Skin epidermis (tissue), 12 donors: Measurements from ENCODE around the gene CYP2A7.
A peak's percentile ranks its signal among the peaks of the same experiment; 100 is the strongest.
"Not testable (repeated sequence)": the region's sequence is repeated elsewhere in the genome, so short reads cannot be mapped to it uniquely, and the experiment has no call there.

Experiments
- H3K27ac ChIP-seq, 21 experiments: fragments of 200-600 bp; sonication (generic) in 11 of 21; one replicate each; pipeline ENCODE4 v1.5.0; 2020; ENCODE audit warnings: mild to moderate bottlenecking in 3 of 21, inconsistent platforms in 2 of 21, moderate library complexity in 2 of 21
- H3K4me3 ChIP-seq, 7 experiments: fragments of 200-600 bp; sonication (generic) in 2 of 7; one replicate each; pipeline ENCODE4 v1.5.0; 2020; ENCODE audit warnings: inconsistent platforms in 2 of 7, mild to moderate bottlenecking in 2 of 7, moderate library complexity in 1 of 7

CYP2A7 gene, protein sequence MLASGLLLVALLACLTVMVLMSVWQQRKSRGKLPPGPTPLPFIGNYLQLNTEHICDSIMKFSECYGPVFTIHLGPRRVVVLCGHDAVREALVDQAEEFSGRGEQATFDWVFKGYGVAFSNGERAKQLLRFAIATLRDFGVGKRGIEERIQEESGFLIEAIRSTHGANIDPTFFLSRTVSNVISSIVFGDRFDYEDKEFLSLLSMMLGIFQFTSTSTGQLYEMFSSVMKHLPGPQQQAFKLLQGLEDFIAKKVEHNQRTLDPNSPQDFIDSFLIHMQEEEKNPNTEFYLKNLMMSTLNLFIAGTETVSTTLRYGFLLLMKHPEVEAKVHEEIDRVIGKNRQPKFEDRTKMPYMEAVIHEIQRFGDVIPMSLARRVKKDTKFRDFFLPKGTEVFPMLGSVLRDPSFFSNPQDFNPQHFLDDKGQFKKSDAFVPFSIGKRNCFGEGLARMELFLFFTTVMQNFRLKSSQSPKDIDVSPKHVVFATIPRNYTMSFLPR

DNA sequence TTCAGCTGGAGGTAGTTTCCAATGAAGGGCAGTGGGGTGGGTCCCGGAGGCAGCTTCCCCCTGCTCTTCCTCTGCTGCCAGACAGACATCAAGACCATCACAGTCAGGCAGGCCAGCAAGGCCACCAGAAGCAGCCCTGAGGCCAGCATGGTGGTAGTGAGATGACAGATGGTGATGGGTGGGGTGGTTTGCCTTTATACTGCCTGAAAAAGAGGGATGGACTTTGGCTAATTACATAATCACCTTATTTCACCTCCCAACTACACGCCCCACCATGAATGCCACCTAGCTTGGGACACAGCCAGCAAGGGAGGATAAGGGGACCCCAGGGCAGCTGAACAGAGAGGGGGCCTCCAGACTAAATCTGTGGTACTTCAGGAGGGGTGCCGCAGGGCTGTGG, at the start of gene CYP2A7:
CYP2A7 (minus strand) TSS at position 170 of the 400 bp plus-strand sequence; CDS start at position 149, 21 bp downstream.
- not testable (repeated sequence) for H3K4me3 ChIP-seq, H3K27ac ChIP-seq

DNA sequence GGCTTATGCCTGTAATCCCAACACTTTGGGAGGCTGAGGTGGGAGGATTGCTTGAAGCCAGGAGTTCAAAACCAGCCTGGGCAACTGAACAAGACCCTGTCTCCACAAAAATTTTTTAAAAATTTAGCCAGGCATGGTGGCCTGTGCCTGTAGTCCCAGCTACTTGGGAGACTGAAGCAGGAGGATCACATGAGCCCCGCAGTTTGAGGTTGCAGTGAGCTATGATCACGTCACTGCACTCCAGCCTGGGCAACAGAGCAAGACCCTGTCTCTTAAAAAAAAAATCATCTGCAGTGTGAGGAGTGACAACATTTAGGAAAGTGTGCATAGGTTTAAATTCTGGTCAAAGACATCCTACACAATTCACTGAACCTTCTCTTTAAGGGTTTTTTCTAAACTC, 48.8 kb upstream of the CYP2A7 start:
- not testable (repeated sequence) for H3K4me3 ChIP-seq, H3K27ac ChIP-seq

DNA sequence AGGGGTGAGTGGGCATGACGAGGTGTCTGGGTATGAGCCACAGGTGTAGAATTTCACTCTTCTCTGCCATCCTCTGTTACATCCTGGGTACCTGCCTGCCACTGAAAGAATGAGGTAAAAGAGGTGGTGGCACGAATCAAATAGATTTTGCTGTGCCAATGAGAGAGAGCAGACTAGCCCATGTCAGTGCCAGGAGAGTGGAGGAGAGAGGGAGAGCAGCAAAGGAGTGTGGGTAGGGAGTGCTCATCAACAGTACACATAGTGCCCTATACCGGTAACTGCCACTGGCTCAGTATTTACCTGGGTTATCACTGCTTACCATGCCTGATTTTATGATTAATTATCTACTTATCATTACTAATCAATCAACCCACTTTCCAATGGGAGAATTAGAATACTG, 47.9 kb upstream of the CYP2A7 start:
- not testable (repeated sequence) for H3K27ac ChIP-seq

DNA sequence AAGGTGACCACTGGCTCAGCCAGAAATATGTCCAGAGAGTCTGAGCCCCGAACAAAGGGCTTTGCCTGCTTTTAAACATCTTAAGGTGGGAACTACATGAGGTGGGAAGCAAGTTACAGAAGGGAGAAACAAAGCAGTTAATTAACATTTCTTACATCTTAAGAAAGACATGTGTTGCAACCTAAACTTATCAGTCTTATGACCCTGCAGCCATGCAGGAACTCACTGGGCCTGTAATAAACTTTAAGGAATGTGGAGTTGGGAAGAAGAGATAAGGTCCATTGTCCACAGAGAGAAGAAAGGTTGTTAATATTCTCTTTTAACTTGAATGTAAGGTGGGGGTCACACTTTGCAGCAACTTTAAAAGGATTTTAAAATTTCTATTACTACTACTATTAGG, 46.8 kb upstream of the CYP2A7 start:
- Histone ChIP-seq H3K4me3 (no peak overlapping the region), H3K27ac (no peak overlapping the region)

More for the DNA sequence above, 47.9 kb upstream of the CYP2A7 start:
- H3K4me3 ChIP-seq = not testable (repeated sequence)

DNA sequence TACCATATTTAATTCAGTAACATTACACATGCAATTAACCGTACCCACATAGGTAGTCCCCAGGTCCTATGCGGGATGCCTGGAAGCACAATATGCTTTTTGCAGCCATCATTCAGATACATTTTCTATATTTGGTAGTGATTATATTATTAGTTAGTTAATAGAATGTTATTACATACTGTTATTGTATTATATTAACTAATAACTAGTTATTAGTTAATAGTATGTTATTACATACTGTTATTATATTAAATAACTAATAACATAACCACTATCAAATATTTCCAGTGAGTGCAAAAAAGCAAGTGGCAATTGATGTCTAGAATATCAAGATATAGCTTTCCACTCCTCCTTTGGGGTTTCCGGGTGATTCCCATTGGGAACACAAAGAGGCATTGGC, 45.5 kb upstream of the CYP2A7 start:
- H3K27ac ChIP-seq = no peak overlapping the region
- no peak overlapping the region for H3K4me3 ChIP-seq

DNA sequence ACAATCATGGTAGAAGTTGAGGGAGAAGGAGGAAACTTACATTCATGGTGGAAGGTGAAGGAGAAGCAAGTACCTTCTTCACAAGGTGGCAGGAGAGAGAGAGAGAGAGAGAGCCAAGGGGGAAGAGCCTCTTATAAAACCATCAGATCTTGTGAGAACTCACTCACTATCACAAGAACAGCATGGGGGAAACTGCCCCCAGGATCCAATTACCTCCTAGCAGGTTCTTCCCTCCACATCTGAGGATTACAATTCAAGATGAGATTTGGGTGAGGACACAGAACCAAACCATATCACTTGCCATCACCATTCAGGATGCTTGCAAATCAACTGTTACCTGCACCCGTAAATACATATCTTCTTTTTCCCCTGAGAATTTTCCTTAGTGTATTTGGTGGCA, 44.2 kb upstream of the CYP2A7 start:
- H3K27ac ChIP-seq, H3K4me3 ChIP-seq: not testable (repeated sequence)

DNA sequence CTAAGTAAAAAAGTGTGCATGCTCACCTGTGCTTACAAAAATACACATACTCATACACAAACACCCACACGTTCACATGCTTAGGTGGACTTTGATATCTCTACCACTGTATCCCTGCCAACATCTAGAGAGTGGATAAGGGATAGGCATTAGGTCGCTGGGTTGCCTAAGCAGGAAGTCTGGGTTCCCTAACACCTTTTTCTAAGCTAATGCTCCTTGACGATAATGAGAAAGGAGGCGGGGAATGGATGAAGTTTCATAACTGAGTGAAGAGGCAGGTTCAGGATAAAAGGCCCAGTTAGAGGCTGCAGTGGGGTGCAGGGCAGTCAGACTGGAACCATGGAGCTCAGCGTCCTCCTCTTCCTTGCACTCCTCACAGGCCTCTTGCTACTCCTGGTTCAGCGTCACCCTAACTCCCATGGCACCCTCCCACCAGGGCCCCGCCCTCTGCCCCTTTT, 41.9 kb upstream of the CYP2A7 start:
- H3K27ac ChIP-seq = no peak overlapping the region
- H3K4me3 ChIP-seq = no peak overlapping the region

DNA sequence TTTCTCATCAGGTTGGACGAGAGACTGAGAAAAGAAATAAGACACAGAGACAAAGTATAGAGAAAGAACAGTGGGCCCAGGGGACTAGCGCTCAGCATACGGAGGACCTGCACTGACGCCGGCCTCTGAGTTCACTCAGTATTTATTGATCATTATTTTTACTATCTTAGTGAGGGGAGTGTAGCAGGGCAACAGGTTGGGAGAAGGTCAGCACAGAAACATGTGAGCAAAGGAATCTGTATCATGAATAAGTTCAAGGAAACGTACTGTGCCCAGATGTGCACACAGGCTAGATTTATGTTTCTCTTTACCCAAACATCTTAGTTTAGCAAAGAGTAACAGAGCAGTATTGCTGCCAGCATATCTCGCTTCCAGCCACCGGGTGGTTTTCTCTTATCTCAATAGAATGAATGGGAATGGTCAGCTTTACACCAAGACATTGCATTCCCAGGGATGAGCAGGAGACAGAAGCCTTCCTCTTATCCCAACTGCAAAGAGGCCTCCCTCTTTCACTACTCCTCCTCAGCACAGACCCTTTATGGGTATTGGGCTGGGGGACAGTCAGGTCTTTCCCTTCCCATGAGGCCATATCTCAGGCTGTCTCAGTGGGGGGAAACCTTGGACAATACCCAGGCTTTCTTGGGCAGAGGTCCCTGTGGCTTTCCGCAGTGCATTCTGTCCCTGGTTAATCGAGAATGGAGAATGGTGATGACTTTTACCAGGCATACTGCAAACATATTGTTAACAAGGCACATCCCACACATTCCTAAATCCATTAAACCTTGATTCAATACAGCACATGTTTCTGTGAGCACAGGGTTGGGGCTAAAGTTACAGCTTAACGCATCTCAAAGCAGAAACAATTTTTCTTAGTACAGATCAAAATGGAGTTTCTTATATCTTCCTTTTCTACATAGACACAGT, 40.5 kb upstream of the CYP2A7 start:
- not testable (repeated sequence) for H3K27ac ChIP-seq, H3K4me3 ChIP-seq

DNA sequence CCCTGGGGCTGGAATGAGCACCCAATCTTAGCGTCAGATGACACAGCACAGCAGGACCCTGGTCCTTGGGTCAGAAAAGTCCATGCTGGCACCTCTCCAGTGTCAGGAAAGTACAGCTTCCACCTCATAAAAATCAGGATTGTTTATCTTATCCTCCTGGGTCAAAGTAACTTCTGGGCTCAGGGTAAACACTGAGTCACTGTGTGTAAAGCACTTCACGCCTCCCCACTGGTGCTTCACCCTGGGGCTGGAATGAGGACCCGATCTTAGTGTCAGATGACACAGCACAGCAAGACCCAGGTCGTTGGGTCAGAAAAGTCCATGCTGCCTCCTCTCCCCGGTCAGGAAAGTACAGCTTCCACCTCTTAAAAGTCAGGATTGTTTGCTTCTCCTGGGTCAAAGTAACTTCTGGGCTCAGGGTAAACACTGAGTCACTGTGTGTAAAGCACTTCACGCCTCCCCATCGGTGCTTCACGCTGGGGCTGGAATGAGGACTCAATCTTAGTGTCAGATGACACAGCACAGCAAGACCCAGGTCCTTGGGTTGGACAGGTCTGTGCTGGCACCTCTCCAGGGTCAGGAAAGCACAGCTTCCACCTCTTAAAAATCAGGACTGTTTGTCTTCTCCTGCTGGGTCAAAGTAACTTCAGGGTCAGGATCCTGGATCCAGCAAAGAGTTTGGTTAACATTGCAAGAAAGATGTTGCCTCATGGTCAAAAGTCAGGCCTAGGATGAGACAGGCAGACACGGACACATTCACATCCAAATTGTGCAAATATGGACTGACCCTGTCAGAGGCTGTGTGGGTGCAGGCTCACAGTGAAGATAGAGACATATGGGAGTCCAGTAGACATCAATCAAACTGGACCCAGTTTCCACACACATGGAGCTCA, 39.2 kb upstream of the CYP2A7 start:
- Histone ChIP-seq H3K27ac (no peak overlapping the region), H3K4me3 (no peak overlapping the region)

DNA sequence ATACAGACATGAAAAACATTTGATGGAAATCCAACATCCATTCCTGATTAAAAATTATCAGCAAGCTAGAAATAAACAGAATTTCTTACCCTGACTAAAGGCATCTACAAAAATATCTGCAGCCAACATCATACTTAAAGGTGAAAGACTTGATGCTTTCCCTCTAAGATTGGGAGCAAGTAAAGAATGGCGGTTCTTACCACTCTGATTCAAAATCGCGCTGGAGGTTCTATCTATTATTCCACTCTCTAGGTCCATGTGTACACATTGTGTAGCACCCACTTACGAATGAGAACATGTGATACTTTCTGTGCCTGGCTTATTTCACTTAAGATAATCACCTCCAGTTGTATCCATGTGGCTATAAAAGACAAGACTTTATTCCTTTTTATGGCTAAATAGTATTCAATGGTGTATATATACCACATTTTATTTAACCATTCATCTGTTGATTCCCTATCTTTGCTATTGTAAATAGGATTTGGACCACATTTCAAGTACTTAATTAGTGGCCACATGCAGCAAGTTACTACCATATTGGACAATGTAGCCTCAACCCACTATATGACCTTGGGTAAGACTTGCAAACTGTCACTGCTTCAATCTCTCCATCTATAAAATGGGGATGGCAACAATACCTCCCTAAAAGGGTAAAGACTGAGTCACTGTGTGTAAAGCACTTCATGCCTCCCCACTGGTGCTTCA, 38.4 kb upstream of the CYP2A7 start:
- Histone ChIP-seq H3K4me3 (no peak overlapping the region), H3K27ac (no peak overlapping the region)

DNA sequence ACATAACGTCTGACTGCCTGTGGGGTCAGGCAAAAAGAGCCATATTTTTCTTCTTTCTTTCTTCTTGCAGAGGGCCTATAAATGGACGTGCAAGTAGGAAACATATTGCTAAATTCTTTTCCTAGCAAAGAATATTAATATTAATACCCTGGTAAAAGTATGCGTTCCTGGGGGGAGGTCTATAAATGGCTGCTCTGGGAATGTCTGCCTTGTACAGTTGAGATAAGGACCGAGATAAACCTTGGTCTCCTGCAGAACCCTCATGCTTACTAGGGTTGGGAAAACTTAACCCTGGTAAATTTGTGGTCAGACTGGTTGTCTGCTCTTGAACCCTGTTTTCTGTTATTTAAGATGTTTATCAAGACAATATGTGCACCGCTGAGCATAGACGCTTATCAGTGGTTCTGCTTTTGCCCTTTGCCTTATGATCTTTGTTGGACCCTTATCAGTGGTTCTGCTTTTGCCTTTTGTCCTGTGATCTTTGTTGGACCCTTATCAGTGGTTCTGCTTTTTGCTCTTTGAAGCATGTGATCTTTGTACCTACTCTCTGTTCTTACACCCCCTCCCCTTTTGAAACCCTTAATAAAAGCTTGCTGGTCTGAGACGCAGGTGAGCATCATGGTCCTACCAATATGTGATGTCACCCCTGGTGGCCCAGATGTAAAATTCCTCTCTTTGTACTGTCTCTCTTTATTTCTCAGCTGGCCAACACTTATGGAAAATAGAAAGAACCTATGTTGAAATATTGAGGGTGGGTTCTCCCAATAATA, 37.7 kb upstream of the CYP2A7 start:
- not testable (repeated sequence) for H3K27ac ChIP-seq, H3K4me3 ChIP-seq

DNA sequence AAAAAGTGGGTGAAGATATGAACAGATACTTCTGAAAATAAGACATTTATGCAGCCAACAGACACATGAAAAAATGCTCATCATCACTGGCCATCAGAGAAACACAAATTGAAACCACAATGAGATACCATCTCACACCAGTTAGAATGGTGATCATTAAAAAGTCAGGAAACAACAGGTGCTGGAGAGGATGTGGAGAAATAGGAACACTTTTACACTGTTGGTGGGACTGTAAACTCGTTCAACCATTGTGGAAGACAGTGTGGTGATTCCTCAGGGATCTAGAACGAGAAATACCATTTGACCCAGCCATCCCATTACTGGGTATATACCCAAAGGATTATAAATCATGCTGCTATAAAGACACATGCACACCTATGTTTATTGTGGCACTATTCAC, 36.3 kb upstream of the CYP2A7 start:
- not testable (repeated sequence) for H3K27ac ChIP-seq, H3K4me3 ChIP-seq

DNA sequence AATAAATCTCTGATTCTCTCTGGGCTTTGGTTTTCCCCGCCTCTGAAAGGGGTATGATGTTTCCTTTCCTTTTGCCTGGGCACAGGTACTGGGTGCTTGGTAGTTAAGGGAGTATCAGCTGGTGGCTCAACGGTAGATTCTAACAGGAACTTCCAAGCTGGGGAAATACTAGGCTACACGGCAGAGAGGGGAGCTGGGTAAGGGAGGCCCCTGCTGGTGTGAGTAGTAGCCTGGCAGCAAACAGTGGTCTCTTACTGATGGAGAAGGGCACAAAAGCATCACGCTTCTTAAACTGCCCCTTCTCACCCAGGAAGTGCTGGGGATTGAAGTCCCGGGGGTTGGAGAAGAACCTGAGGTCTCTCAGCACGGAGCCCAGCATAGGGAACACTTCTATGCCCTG, 26.9 kb upstream of the CYP2A7 start:
- Histone ChIP-seq H3K27ac (no peak overlapping the region), H3K4me3 (peak overlapping the region in 1 of 7 experiments; percentile 17)

DNA sequence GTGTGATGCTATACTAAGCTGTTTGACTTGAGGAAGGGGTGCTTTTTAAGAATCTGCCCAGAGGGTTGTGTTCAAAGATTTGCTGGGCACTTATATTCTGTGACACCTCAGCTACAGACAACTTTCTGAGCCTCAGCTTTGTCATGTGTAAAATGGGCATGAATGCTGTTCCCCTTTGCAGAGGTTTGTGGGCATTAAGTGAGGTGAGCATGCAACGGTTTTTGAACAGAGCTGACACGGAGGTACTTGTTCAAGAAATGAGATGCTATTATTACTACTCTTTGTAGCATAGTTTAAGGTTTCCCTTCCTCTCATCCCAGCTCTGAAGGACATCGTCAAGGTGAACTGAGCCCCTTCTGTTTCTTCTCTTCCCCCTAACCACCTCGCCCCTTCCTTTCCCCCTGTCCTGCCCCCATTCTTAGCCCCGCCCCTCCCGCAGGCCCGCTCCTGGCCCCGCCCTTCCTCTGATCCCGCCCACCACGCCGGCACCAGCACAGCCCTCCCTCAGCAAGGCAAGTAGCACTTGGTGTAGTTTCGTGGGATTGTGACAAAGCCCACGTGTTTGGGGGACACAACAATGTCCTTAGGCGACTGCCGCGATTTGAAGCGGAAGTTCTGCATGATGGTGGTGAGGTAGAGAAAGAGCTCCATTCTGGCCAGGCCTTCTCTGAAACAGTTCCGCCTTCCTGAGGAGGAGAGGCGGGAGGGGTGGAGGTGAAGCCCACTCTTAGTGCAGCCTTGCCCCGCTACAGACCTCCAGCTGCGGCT, 26.1 kb upstream of the CYP2A7 start:
- H3K27ac ChIP-seq = no peak overlapping the region
- peak overlapping the region in 4 of 7 experiments; percentile 2 to 24 (median 13) for H3K4me3 ChIP-seq

DNA sequence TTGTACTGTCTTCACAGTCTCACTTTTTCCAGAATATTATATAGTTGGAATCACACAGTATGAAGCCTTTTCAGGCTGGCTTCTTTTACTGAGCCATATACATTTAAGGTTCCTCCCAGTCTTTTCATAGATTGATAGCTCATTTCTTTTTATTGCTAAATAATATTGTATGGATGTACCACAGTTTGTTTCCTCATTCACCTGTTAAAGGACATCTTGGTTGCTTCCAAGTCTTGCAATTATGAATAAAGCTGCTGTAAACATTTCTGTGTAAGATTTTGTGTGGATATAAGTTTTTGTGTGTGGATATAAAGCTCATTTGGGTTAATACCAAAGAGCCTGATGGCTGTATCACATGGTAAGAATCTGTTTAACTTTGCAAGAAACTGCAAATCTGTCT, 24.5 kb upstream of the CYP2A7 start:
- Histone ChIP-seq H3K27ac (no peak overlapping the region), H3K4me3 (no peak overlapping the region)

DNA sequence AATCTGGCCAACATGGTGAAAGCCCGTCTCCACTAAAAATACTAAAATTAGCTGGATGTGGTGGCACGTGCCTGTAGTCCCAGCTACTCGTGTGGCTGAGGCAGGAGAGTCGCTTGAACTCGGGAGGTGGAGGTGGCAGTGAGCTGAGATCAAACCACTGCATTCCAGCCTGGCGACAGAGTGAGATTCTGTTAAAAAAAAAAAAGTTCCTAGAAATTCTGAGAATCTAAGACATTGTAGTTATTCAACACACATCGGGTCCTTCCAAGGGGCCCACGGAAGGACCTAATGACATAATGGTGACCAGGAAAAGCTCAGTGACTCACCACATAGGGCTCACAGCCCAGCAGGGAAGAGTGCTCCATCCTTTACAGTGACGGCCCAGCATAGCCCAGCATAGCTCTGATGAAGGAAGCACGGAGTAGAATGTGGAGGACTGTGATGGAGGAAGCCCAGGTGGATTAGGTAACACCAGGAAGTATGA, 22.7 kb upstream of the CYP2A7 start:
- not testable (repeated sequence) for H3K27ac ChIP-seq, H3K4me3 ChIP-seq

DNA sequence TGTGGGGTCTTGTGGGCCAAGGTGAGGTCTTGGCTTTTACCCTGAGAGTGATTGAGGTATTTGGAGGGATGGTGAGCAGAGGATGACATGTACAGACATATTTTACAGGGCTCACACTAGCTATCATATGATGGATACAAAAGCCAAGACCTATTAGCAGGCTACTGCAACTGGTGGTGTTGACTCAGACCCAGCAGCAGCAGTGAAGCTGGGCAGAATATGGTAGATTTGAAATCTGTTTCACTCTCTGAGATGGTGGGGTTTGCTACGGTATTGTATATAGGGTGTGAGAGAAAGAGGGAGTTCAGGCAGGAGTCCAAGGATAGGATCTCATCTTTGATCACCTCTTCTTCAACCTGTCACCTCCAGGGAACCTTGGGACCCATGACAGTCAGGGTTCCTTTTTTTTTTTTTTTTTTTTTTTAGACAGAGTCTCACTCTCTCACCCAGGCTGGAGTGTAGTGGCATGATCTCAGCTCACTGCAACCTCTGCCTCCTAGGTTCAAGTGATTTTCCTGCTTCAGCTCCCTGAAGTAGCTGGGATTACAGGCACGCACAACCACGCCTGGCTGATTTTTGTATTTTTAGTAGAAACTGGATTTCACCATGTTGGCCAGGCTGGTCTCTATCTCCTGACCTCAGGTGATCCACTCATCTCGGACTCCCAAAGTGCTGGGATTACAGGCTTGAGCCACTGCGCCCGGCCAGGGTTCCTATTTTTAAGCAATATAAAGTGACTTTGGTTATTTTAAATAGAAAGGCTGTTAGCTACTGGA, 20.1 kb upstream of the CYP2A7 start:
- not testable (repeated sequence) for H3K27ac ChIP-seq, H3K4me3 ChIP-seq
